A673 (cell line): Measurements from ENCODE around the gene OR14C36.

ENCODE experiments used
- CTCF ChIP-seq: fragments of 300-800, 200-600 bp; sonication (generic); conservative IDR thresholded peaks from 2 replicates; pipeline ENCODE4 v1.5.1; 2017; ENCODE audit warnings: low read depth, mild to moderate bottlenecking, antibody characterized with exemption, low read length, moderate library complexity, mixed read lengths
- EZH2 ChIP-seq: fragments of 200-600 bp; sonication (generic); IDR thresholded peaks from 2 replicates; pipeline ENCODE4 v1.6.1; 2017; ENCODE audit warnings: borderline replicate concordance, low read depth, mild to moderate bottlenecking, mixed read lengths, antibody characterized with exemption, low read length; ENCODE audit not compliant: poor library complexity, severe bottlenecking

- TF ChIP-seq CTCF (no peak), EZH2 (no peak)
Observed at GRCh38 chr1:248361121-248361715, 12.6 kb downstream of the OR14C36 start, which contains the start of gene OR2T4.
